HG03196 (cell line): ENCODE measurements around the gene GPR162.

Experiments used
- ATAC-seq: cut with Tn5 transposase; IDR thresholded peaks from one replicate; pipeline ENCODE4 v1.9.1; 2021; ENCODE audit not compliant: unreplicated experiment

GPR162 gene, protein sequence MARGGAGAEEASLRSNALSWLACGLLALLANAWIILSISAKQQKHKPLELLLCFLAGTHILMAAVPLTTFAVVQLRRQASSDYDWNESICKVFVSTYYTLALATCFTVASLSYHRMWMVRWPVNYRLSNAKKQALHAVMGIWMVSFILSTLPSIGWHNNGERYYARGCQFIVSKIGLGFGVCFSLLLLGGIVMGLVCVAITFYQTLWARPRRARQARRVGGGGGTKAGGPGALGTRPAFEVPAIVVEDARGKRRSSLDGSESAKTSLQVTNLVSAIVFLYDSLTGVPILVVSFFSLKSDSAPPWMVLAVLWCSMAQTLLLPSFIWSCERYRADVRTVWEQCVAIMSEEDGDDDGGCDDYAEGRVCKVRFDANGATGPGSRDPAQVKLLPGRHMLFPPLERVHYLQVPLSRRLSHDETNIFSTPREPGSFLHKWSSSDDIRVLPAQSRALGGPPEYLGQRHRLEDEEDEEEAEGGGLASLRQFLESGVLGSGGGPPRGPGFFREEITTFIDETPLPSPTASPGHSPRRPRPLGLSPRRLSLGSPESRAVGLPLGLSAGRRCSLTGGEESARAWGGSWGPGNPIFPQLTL

DNA sequence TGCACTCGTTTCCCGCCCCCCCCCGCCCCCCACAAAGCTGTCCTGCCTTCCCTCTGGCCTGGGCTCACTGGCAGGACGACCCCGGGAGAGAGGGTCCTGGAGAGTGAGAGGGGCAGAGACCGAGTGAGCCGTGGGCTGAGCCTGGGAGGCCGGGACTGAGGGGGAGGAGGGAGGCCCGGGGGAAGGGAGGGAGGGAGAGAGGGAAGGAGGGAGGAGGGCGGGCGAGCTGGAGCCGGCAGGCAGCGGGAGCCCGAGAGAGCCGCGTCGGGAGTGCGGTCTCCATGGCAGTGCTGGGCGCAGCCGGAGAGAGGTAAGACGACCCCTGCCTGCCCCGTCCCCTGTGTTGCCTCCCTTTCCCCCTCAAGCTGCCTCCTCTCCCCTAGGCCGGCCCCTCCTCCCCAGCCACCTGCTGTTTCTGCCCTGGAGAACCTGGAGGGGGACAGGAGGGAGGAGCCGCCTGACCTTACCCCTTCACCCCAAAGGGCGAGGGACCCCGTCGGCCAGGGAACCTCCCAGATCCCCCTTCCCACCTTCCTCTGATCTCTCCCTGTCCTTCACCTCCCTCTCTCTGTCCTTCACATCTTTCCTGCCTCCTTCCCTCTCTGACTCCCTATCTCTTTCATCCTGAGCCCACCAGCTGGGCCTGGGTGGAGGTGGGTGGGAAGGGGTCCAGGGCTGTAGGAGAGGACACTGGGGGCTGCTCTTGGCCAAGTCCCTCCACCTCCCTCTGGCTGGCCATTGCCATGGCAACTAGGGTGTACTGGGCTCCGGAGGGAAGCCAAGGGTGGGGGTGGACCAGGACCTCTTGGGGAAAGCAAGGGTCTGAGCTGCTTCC, at the start of gene GPR162:
TSS of gene GPR162 (plus strand) at position 231 of the 835 bp plus-strand sequence. CDS start 2,078 bp downstream, outside the sequence.
- no peak for ATAC-seq

DNA sequence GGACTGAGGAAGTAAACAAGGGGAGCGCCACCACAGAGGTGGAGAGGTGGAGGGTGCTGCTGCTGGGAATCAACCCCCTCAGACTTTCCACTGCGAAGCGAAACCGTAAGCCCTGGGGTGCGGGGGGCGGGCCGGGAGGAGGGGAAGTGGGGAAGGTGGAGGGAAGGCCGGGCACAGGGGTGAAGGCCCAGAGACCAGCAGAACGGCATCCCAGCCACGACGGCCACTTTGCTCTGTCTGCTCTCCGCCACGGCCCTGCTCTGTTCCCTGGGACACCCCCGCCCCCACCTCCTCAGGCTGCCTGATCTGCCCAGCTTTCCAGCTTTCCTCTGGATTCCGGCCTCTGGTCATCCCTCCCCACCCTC, 49.3 kb upstream of the GPR162 start, which contains the start of gene LAG3:
TSS of gene LAG3 (plus strand) at position 190 of the 365 bp plus-strand sequence. CDS start 333 bp downstream, outside the sequence.
- ATAC-seq: no peak

DNA sequence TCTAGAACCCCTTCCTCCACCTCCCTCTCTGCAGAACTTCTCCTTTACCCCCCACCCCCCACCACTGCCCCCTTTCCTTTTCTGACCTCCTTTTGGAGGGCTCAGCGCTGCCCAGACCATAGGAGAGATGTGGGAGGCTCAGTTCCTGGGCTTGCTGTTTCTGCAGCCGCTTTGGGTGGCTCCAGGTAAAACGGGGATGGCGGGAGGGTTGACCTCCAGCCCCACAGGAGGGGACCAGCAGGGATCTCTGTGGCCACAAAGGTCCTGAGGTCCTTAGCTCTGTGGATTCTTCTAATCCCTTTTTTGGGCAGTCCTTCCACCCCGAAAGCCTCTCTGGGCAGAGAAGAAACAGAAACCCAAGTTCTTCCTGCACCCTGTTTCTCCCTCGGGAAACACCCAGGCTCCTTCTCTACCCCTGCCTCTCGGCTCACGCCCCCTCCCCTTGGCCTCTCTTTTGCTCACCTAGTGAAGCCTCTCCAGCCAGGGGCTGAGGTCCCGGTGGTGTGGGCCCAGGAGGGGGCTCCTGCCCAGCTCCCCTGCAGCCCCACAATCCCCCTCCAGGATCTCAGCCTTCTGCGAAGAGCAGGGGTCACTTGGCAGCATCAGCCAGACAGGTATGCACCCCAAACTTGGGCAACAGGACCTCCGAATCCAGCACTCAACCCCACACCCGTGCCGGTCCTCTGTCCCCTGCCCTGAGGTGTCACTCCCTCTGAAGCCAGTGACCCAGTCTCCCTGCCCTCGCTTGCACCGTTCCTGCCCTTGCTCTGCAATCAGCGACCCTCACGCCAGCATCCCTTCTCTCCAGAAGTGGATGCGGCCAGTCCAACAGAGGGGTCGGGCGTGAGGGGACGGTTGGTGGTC, 48.7 kb upstream of the GPR162 start:
- ATAC-seq: no peak

DNA sequence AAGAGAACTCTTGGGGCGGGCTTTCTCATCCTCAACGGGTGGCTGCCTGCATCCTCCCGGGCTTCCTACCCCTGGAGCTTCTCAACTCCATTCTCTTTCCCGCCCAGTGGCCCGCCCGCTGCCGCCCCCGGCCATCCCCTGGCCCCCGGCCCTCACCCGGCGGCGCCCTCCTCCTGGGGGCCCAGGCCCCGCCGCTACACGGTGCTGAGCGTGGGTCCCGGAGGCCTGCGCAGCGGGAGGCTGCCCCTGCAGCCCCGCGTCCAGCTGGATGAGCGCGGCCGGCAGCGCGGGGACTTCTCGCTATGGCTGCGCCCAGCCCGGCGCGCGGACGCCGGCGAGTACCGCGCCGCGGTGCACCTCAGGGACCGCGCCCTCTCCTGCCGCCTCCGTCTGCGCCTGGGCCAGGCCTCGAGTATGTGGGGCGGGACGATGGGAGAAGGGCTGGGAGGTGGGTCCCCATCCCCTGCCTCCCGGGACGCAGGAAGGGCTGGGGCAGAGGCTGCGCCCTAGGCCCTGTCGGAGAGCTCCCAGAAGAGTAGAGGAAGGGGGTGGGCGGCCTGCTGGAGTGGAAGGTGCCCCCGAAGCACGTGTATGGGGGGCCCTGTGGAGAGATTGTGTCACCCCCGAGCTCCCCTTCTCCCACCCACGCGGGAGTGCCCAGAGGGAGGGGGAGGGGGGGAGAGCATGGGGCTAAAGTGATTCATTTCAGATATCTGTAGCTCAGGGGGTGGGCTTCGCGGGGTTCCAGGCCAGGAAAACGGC, 47.9 kb upstream of the GPR162 start:
- ATAC-seq: no peak

DNA sequence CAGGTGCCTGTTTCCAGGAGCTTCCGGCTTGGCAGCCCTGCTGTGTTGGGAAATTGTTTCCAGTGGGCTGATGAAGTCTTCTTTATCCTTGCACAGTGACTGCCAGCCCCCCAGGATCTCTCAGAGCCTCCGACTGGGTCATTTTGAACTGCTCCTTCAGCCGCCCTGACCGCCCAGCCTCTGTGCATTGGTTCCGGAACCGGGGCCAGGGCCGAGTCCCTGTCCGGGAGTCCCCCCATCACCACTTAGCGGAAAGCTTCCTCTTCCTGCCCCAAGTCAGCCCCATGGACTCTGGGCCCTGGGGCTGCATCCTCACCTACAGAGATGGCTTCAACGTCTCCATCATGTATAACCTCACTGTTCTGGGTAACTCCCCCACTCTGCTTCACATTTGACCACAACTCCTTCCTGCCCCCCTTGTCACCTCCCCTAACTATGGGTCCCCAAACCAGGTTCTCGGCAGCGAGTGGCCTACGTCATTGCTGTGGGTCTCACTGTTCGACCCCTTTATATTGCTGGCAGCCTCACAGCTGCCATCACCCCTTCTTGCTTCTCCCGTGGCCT, 47.0 kb upstream of the GPR162 start:
- ATAC-seq: no peak

DNA sequence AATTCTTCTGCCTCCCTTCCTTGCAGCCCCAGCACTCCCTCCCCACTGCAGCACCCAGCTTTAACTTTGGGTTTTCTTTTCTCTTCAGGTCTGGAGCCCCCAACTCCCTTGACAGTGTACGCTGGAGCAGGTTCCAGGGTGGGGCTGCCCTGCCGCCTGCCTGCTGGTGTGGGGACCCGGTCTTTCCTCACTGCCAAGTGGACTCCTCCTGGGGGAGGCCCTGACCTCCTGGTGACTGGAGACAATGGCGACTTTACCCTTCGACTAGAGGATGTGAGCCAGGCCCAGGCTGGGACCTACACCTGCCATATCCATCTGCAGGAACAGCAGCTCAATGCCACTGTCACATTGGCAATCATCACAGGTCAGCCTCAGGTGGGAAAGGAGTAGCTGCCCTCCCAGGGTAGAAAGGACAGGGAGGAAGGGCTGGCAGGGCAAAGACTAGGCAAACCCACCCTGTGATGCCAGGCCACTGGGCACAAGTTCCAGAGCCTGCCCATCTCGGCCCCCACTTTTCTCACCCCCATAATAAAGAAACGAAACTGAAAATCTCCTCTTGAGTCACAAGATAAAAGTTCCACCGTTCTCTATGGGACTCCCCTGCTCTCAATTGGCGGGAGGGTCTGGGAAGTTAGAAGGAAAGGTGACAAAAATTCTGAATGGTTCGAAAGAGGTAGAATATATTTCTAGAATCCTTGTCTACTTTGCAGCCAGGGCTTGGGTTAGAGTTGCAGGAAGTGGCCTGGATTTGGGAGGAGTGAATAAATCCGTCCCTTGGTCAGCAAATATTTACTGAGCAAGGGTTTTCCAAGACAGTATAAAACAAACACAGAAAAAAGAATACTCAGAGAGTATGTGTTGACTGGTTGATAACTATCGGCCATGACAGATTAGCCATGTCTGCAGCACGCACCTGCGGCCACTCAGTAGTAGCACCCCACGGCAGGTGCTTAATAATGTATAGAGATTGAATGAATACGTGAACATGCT, 46.1 kb upstream of the GPR162 start:
- no peak for ATAC-seq

DNA sequence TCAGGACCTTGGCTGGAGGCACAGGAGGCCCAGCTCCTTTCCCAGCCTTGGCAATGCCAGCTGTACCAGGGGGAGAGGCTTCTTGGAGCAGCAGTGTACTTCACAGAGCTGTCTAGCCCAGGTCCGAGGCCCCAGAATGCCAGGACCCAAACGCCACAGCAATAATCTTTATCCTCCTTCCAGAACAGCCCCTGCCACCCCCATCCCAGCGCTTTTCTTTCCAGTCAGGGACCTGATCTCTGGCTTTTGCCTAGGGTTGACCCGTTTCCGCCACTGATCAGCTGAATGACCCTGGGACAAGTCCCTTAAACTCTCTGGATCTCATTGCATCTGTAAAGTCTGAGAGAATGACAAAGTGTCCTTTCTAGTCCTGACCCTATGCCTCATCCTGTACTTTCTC, 44.2 kb upstream of the GPR162 start:
- no peak for ATAC-seq

DNA sequence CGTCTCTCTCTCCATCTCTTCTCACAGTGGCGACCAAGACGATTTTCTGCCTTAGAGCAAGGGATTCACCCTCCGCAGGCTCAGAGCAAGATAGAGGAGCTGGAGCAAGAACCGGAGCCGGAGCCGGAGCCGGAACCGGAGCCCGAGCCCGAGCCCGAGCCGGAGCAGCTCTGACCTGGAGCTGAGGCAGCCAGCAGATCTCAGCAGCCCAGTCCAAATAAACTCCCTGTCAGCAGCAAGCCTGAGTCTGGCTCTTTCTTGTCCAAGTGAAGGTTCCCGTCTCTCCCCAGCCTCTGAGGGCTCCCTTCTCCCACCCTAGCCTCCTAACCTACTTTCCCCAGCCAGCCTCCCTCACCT, 43.4 kb upstream of the GPR162 start:
- ATAC-seq: no peak

DNA sequence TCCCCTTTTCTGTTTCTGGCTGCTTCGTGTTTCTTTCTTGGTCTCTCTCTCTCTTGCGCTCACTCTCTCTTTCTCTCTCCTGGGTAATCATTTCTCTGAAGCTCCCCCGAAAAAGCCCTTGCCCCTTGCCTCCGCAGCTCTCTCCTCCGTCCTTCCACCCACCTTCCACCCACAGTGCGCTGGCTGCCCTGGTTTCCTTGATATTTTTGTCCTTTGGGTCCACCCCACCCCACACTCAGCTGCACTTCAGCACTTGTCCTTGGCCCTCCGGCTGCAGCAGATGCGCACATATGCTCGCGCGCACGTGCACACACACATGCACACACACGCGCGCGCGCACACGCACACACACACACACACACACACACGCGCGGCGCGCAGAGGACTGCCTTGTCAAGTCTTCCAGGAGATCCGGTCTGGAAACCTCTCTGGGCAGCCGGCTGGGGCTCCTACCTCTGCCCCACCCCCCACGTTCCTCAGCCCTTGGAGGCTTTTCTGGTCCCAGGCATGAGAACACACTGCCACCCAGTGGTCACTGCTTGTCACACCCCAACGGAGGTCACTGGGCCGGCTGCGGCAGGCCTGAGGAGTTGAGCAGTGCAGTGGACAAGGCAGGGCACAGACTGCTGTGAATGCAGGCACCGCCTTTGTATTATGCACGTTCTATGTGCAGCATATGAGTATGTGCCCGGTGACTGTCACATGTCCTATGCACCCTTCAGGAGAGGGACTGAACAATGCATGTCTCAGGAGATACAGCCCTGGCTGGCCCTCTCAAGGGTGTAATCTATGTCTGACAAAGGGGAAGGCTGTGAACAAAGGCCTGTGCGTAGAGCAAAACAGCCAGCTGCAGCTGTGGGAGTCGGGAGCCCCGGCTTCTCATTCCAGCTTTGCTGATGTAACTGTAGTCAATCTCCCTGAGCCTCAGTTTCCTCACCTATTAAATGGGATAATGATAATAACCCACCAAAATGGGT, 42.8 kb upstream of the GPR162 start:
- ATAC-seq: peak; percentile 66

DNA sequence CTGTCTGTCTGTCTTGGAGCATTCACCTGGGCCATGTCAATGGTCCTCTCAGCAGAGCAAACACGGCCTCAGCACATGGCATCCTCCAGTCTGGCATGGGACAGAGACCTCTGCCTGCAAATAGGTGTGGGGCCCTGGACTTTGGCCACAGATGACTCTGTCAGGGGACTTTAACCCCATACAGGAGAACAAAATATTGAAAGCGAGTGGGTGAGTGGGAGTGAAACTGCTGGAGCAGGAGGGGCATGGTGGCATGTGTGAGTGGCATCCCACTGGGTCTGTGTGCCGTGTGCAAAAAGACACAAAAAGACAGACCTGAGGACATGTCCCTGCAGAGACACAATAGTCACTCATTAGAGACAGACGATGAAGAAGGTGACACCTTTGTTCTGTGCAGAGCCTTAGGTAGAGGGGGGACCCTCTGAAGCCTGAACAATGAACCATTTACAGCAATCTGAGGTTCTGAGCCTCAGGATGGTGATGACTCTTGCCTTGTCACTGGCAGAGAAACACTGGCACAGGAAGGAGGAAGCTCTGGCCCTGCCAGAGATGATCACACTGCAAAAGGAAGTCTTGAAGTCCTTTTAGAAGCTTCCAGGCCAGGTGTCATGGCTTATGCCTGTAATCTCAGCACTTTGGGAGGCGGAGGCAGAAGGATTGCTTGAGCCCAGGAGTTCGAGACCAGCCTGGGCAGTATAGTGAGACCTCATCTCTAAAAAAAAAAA, 41.8 kb upstream of the GPR162 start:
- no peak for ATAC-seq

DNA sequence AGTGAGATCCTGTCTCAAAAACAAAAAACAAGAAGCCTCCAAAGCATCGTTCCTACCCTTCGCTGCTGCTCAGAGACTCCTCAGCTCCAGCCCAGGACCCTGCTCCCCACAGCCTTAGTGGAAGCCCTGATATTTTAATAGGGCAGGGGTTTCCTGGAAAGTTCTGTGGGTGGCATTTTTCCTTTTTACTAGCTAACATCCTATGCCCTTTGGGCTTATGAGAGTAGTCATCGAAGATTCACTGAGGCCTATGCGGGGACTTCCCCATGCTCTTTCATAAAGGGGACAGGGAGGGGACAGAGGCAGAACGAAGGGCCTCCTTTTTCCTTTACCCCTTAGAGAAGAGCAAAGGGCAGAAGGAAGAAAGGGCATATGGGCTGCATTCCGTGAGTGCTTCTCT, 41.0 kb upstream of the GPR162 start:
- ATAC-seq: no peak

DNA sequence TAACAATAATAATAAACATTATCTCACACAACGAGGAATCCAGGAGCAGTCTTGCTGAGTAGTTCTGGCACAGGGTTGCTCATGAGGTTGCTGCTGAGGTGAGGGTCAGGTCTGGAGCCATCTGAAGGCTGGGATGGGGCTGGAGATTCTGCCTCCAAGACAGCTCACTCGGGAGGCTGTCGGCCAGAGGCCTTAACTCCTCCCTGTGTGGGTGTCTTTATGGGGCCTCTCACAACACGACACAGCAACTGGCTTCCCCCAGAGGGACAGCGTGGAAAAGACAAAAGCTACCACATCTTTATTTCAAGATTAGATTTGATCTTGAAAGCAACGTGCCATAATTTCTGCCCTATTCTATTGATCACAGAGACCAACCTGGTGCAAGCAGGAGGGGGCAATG, 39.5 kb upstream of the GPR162 start:
- no peak for ATAC-seq

DNA sequence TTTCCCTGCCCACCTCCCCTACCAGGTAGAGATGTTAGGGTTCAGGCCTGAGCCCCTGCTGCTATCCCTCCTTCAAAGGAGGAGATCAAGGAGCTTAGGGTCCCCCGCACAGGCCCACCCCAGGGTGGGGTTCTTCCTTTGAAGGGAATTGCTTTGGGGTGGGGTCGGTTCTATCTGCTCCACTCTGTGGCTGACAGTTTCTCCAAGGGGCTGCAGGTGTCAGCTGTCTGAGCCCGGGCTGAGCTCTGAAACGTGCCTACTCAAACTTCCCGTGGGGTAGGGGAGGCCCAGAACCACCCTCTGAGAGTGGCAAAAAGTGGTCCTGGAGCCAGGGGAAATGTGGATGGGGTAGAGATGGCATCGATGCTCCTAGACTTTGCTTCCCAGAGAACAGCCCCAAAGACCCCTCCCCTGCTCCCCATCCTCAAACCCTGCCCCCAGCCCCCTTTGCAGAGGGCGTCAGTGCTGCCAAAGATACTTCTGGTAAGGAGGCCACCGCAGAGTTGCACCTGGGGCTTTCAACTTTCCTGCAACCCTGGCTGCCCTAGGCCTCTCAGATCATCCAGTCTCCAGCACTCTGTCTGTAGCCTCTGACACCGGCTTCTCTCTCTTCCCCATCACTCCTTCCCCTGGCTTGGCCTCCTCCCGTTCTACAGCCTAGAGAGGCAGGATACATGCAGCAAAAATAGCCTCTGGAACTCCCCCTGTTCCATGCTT, 38.6 kb upstream of the GPR162 start:
- ATAC-seq: no peak

DNA sequence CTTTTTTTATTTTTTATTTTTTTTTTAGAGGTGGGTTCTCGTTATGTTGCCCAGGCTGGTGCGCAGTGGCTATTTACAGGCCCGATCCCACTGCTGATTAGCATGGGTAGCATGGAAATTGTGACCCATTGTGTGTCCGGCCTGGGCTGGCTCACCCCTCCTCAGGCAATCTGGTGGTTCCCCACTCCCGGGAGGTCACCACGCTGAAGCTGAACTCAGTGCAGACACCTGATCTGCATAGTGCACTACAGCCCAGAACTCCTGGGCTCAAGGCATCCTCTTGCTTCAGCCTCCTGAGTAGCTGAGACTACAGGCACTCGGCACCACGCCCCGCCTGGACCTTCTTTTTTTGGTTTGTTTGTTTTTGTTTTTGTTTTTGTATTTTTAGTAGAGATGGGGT, 37.8 kb upstream of the GPR162 start:
- no peak for ATAC-seq

DNA sequence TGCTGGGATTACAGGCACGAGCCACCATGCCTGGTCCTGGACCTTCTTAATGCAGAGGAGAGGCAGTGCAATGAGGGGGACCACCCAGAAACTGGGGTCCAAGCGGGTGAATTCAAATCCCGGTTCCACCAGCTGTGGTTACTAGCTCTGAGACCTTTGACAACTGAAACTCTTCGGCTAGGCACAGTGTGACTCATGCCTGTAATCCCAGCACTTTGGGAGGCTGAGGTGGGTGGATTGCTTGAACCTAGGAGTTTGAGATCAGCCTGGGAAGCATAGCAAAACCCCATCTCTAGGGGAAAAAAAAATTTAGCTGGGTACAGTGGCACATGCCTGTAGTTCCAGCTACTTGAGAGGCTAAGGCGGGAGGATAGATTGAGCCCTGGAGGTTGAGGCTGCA, 37.3 kb upstream of the GPR162 start:
- ATAC-seq: no peak

DNA sequence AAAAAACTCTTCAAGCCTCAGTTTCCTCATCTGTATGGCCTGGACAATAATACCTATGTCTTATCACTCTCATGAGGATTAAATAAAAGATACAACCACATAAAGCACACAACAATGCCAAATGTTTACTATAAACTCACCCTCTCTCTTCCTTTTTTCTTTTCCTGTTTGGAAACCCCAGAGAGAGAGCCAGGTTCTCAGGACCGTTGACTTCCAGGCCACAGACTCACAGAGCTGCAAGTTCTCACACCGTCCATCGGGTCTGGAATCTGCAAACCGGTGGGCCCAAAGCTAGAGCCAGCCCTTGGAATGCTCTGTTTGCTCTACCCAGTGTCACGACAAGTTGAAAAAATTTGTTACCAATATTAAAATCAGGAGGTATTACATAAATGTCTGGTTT, 36.9 kb upstream of the GPR162 start:
- no peak for ATAC-seq
